ENCODE data around the gene DNER.

The DNER gene

GRCh38 chr2:229650901-229651300, 63.5 kb downstream of the DNER start:
- TF ChIP-seq CTCF (IDR thresholded peaks at IDR 0.05; ENCODE audit: borderline replicate concordance, insufficient read depth, low read depth, low read length): no peak
- no peak overlapping the region for H3K4me3 ChIP-seq (ENCODE audit: low read depth, low read length)

DNA sequence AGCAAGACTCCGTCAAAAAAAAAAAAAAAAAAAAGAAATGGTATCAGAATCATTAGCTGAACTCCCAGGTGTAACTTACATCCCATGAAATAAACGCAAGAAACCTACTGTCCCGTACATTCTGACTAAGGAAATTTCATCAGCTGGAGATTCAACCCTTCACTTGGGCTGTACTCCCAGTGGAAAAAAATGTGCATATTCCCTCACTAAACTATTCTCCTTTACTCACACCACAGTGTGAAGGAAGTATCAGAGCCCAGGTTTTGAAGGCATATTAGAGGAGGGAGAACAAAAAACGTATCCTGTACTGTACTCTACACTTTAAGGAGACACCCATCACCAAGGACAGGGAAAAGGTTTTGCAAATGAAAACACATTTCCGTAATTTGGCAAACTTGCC, 64.3 kb downstream of the DNER start:
- no peak overlapping the region for H3K4me3 ChIP-seq (ENCODE audit: low read depth, low read length)
- TF ChIP-seq CTCF (IDR thresholded peaks at IDR 0.05; ENCODE audit: borderline replicate concordance, insufficient read depth, low read depth, low read length): no peak

- no peak for TF ChIP-seq CTCF (IDR thresholded peaks at IDR 0.05; ENCODE audit: borderline replicate concordance, insufficient read depth, low read depth, low read length)
Observed at GRCh38 chr2:229646186-229646723, 68.1 kb downstream of the DNER start.

GRCh38 chr2:229642371-229642770, 72.0 kb downstream of the DNER start:
- no peak for TF ChIP-seq CTCF (IDR thresholded peaks at IDR 0.05; ENCODE audit: borderline replicate concordance, insufficient read depth, low read depth, low read length)
- H3K4me3 ChIP-seq (ENCODE audit: low read depth, low read length): no peak overlapping the region

More at GRCh38 chr2:229646186-229646723, 68.1 kb downstream of the DNER start:
- H3K4me3 ChIP-seq (ENCODE audit: low read depth, low read length): no peak overlapping the region

GRCh38 chr2:229641676-229642075, 72.7 kb downstream of the DNER start:
- H3K4me3 ChIP-seq (ENCODE audit: low read depth, low read length): no peak overlapping the region
- no peak for TF ChIP-seq CTCF (IDR thresholded peaks at IDR 0.05; ENCODE audit: borderline replicate concordance, insufficient read depth, low read depth, low read length)

GRCh38 chr2:229640636-229641035, 73.7 kb downstream of the DNER start:
- H3K4me3 ChIP-seq (ENCODE audit: low read depth, low read length): no peak overlapping the region

More at GRCh38 chr2:229640636-229641035, 73.7 kb downstream of the DNER start:
- TF ChIP-seq CTCF (IDR thresholded peaks at IDR 0.05; ENCODE audit: borderline replicate concordance, insufficient read depth, low read depth, low read length): no peak
